NT2/D1 (cell line): Measurements from ENCODE around the gene BRD4.

Experiments used
- YY1 ChIP-seq: IDR thresholded peaks from 2 replicates; pipeline ENCODE4 v1.6.1; 2011; ENCODE audit not compliant: insufficient read length, insufficient read depth
- ZNF274 ChIP-seq: IDR thresholded peaks from 2 replicates; pipeline ENCODE4 v1.6.1; 2011; ENCODE audit warnings: mild to moderate bottlenecking, low read depth, low read length

GRCh38 chr19:15318241-15318691 lies 14.1 kb downstream of the BRD4 start:
- TF ChIP-seq YY1 = no peak
- TF ChIP-seq ZNF274 = no peak
